WTC11 (cell line): Measurements from ENCODE around the gene SAMD4A. TPM values are rescaled to one million over a fixed set of nuclear protein-coding genes. Genes with fewer than 3 reads are reported as not detected.

Experiments used
- ATAC-seq: fragments of 200-7000 bp; cut with Tn5 transposase; 2 replicates; pipeline ENCODE4 v1.10.0; 2021; ENCODE audit warnings: mild to moderate bottlenecking, moderate library complexity
- CTCF ChIA-PET: fragments of 300-600 bp; sonication (Branson Sonifier 250); formaldehyde crosslinking; loops from one replicate; lab custom pipeline; 2021; ENCODE audit warnings: antibody characterized with exemption; lab: Charles Lee
- POLR2A ChIA-PET: fragments of 350-600 bp; sonication (Branson Sonifier 250); formaldehyde crosslinking; loops from one replicate; lab custom pipeline; 2021; ENCODE audit warnings: antibody characterized with exemption; lab: Charles Lee
- DNase-seq: peaks from one replicate; pipeline ENCODE4 v3.0.0; 2021; ENCODE audit warnings: low spot score
- H3K27ac Mint-ChIP-seq: 2 replicates; pipeline ENCODE4 v1.8.0; 2021; ENCODE audit warnings: mixed read lengths
- H3K27me3 Mint-ChIP-seq: 2 replicates; pipeline ENCODE4 v1.8.0; 2021; ENCODE audit warnings: low read depth, mild to moderate bottlenecking, moderate library complexity, mixed read lengths
- H3K36me3 Mint-ChIP-seq: 2 replicates; pipeline ENCODE4 v1.8.0; 2021; ENCODE audit warnings: mixed read lengths
- H3K4me1 Mint-ChIP-seq: 2 replicates; pipeline ENCODE4 v1.8.0; 2022; ENCODE audit warnings: mixed read lengths
- H3K4me3 Mint-ChIP-seq: 2 replicates; pipeline ENCODE4 v1.8.0; 2021; ENCODE audit warnings: mild to moderate bottlenecking, moderate library complexity, mixed read lengths
- H3K9me3 Mint-ChIP-seq: 2 replicates; pipeline ENCODE4 v1.8.0; 2021; ENCODE audit warnings: mixed read lengths
- AR ChIP-seq: fragments of 250-450 bp; sonication (Bioruptor Pico); IDR thresholded peaks from 2 replicates; pipeline ENCODE4 v1.9.0; 2021; ENCODE audit warnings: mild to moderate bottlenecking
- ATF1 ChIP-seq: sonication (generic); formaldehyde crosslinking; IDR thresholded peaks from 2 replicates; pipeline ENCODE4 v1.8.1; 2023; ENCODE audit warnings: mild to moderate bottlenecking, moderate library complexity, missing genetic modification reagents
- CBFB ChIP-seq: sonication (generic); formaldehyde crosslinking; IDR thresholded peaks from 2 replicates; pipeline ENCODE4 v1.8.1; 2022; ENCODE audit warnings: mild to moderate bottlenecking, low read depth, missing genetic modification reagents
- CREM ChIP-seq: sonication (generic); formaldehyde crosslinking; IDR thresholded peaks from 2 replicates; pipeline ENCODE4 v1.8.1; 2022; ENCODE audit warnings: mild to moderate bottlenecking, missing genetic modification reagents, moderate library complexity
- ETV6 ChIP-seq: sonication (generic); formaldehyde crosslinking; IDR thresholded peaks from 2 replicates; pipeline ENCODE4 v1.8.1; 2022; ENCODE audit warnings: mild to moderate bottlenecking, missing genetic modification reagents
- FOXK1 ChIP-seq: sonication (generic); formaldehyde crosslinking; IDR thresholded peaks from 2 replicates; pipeline ENCODE4 v1.8.0; 2022; ENCODE audit warnings: mild to moderate bottlenecking, moderate library complexity, missing genetic modification reagents
- FOXP1 ChIP-seq: sonication (generic); formaldehyde crosslinking; IDR thresholded peaks from 2 replicates; pipeline ENCODE4 v1.8.0; 2022; ENCODE audit warnings: missing genetic modification reagents, mild to moderate bottlenecking, moderate library complexity, borderline replicate concordance
- IRF2 ChIP-seq: sonication (generic); formaldehyde crosslinking; IDR thresholded peaks from 2 replicates; pipeline ENCODE4 v1.8.0; 2022; ENCODE audit warnings: low read depth, missing genetic modification reagents, borderline replicate concordance
- MLX ChIP-seq: sonication (generic); formaldehyde crosslinking; IDR thresholded peaks from 2 replicates; pipeline ENCODE4 v1.8.1; 2023; ENCODE audit warnings: mild to moderate bottlenecking, missing genetic modification reagents, moderate library complexity
- NFE2L1 ChIP-seq: sonication (generic); formaldehyde crosslinking; IDR thresholded peaks from 2 replicates; pipeline ENCODE4 v1.8.1; 2023; ENCODE audit warnings: missing genetic modification reagents
- NR2C2 ChIP-seq: sonication (generic); formaldehyde crosslinking; IDR thresholded peaks from 2 replicates; pipeline ENCODE4 v1.8.0; 2022; ENCODE audit warnings: mild to moderate bottlenecking, missing genetic modification reagents
- PREB ChIP-seq: sonication (generic); formaldehyde crosslinking; IDR thresholded peaks from 2 replicates; pipeline ENCODE4 v1.8.1; 2022; ENCODE audit warnings: mild to moderate bottlenecking, missing genetic modification reagents, moderate library complexity, borderline replicate concordance
- RELA ChIP-seq: sonication (generic); formaldehyde crosslinking; IDR thresholded peaks from 2 replicates; pipeline ENCODE4 v1.8.1; 2022; ENCODE audit warnings: missing genetic modification reagents, mild to moderate bottlenecking, borderline replicate concordance
- RORB ChIP-seq: fragments of 250-450 bp; sonication (Bioruptor Pico); IDR thresholded peaks from 2 replicates; pipeline ENCODE4 v1.9.0; 2021; ENCODE audit warnings: mild to moderate bottlenecking
- SMAD4 ChIP-seq: sonication (generic); formaldehyde crosslinking; IDR thresholded peaks from 2 replicates; pipeline ENCODE4 v1.8.0; 2022; ENCODE audit warnings: mild to moderate bottlenecking, missing genetic modification reagents
- SP1 ChIP-seq: sonication (generic); formaldehyde crosslinking; conservative IDR thresholded peaks from 2 replicates; pipeline ENCODE4 v1.8.1; 2022; ENCODE audit warnings: missing genetic modification reagents
- TEAD1 ChIP-seq: sonication (generic); formaldehyde crosslinking; IDR thresholded peaks from 2 replicates; pipeline ENCODE4 v1.8.0; 2022; ENCODE audit warnings: mild to moderate bottlenecking, missing genetic modification reagents
- TEAD4 ChIP-seq: sonication (generic); formaldehyde crosslinking; IDR thresholded peaks from 2 replicates; pipeline ENCODE4 v1.8.0; 2022; ENCODE audit warnings: mild to moderate bottlenecking, missing genetic modification reagents
- ZNF263 ChIP-seq: sonication (generic); formaldehyde crosslinking; IDR thresholded peaks from 2 replicates; pipeline ENCODE4 v1.8.1; 2022; ENCODE audit warnings: low read depth, mild to moderate bottlenecking, moderate library complexity, missing genetic modification reagents
- ZNF423 ChIP-seq: fragments of 250-450 bp; sonication (Bioruptor Pico); IDR thresholded peaks from 2 replicates; pipeline ENCODE4 v2.1.2; 2022; ENCODE audit warnings: mild to moderate bottlenecking, moderate library complexity
- ZNF425 ChIP-seq: fragments of 250-450 bp; sonication (Bioruptor Pico); conservative IDR thresholded peaks from 2 replicates; pipeline ENCODE4 v1.9.0; 2021; ENCODE audit warnings: mild to moderate bottlenecking
- ZNF532 ChIP-seq: fragments of 250-450 bp; sonication (Bioruptor Pico); IDR thresholded peaks from 2 replicates; pipeline ENCODE4 v1.9.0; 2021; ENCODE audit warnings: mild to moderate bottlenecking, borderline replicate concordance
- total RNA-seq: library from RNA; stranded (reverse); gene quantifications from 3 replicates; pipeline ENCODE4 v1.2.3, GENCODE V29; 2021

The SAMD4A gene
- total RNA-seq, 1 experiment from 2014 or later = 6.0 TPM

GRCh38 chr14:54582334-54582733 is 15.4 kb downstream of the SAMD4A start (continued):
- no peak for TF ChIP-seq IRF2 (CRISPR knock-in tag)

- no peaks in the 10 kb centered on the region for H3K9me3 Mint-ChIP-seq
- H3K27ac Mint-ChIP-seq = no peak overlapping the region
- TF ChIP-seq PREB = no peak
- TF ChIP-seq FOXK1 = no peak
- no peak for TF ChIP-seq ZNF425 (CRISPR knock-in tag)
- no peak for TF ChIP-seq MLX
- no peak for TF ChIP-seq ATF1 (CRISPR knock-in tag)
- TF ChIP-seq NR2C2 (CRISPR knock-in tag) = no peak
- no peak for TF ChIP-seq TEAD1 (CRISPR knock-in tag)
- no peak for TF ChIP-seq TEAD4
- no peak for TF ChIP-seq SP1 (CRISPR knock-in tag)
- TF ChIP-seq ZNF423 (CRISPR knock-in tag) = no peak
- TF ChIP-seq ZNF263 (CRISPR knock-in tag) = no peak
- no peak for TF ChIP-seq ZNF532 (CRISPR knock-in tag)
- no peak for TF ChIP-seq CBFB (CRISPR knock-in tag)
- H3K4me3 Mint-ChIP-seq = no peak overlapping the region
- DNase-seq (no peak), ATAC-seq (no peak)
- CTCF ChIA-PET = interaction anchor here (1.1 kb wide), 1 partner anchor 189 kb away, joined by 3 read pairs; no protein-coding TSS in a partner anchor
- H3K36me3 Mint-ChIP-seq = no peaks in the 10 kb centered on the region
- no peaks in the 10 kb centered on the region for H3K4me1 Mint-ChIP-seq
- POLR2A ChIA-PET = no interaction called here
- H3K27me3 Mint-ChIP-seq = no peaks in the 10 kb centered on the region
Observed at GRCh38 chr14:54584097-54584496, 17.2 kb downstream of the SAMD4A start.

- TF ChIP-seq PREB (no peak), ETV6 (no peak), NFE2L1 (CRISPR knock-in tag) (no peak), SMAD4 (no peak), FOXP1 (no peak), CREM (CRISPR knock-in tag) (no peak), RELA (no peak), RORB (CRISPR knock-in tag) (no peak), AR (CRISPR knock-in tag) (no peak)
- DNase-seq = no peak
- ChIA-PET CTCF (no interaction called here), POLR2A (no interaction called here)
- ATAC-seq = no peak
- H3K4me3 Mint-ChIP-seq = no peak overlapping the region
- H3K27ac Mint-ChIP-seq = no peak overlapping the region
- H3K36me3 Mint-ChIP-seq = no peaks in the 10 kb centered on the region
- no peaks in the 10 kb centered on the region for H3K4me1 Mint-ChIP-seq
- H3K27me3 Mint-ChIP-seq = no peaks in the 10 kb centered on the region
- H3K9me3 Mint-ChIP-seq = no peaks in the 10 kb centered on the region
Observed at GRCh38 chr14:54585214-54585613, 18.3 kb downstream of the SAMD4A start.
